Sigmoid colon (tissue), 4 donors: ENCODE results near the gene TBL1XR1.

Experiments
- CTCF ChIP-seq, 4 experiments: fragments of 450-650 bp in 3 of 4; fragments of 200-600 bp in 1 of 4; IDR thresholded peaks; one replicate each; pipeline ENCODE4 v1.5.1; 2016 to 2019; ENCODE audit warnings: antibody characterized with exemption in 4 of 4, mild to moderate bottlenecking in 3 of 4, moderate library complexity in 2 of 4
- EP300 ChIP-seq, 4 donors: sonication (generic); formaldehyde crosslinking; IDR thresholded peaks; one replicate each; pipeline ENCODE4 v1.6.1; 2017; ENCODE audit warnings: antibody characterized with exemption in 4 of 4
- POLR2A ChIP-seq, 2 donors: fragments of 450-650 bp; IDR thresholded peaks; one replicate each; pipeline ENCODE4 v1.6.1; 2016; ENCODE audit warnings: antibody characterized with exemption in 2 of 2, mild to moderate bottlenecking in 2 of 2, moderate library complexity in 2 of 2
- POLR2AphosphoS5 ChIP-seq, 4 donors: sonication (generic); formaldehyde crosslinking; IDR thresholded peaks; one replicate each; pipeline ENCODE4 v1.6.1; 2017; ENCODE audit warnings: antibody characterized with exemption in 4 of 4

- no peak for TF ChIP-seq CTCF (IDR thresholded peaks at IDR 0.05)
- no peak for TF ChIP-seq POLR2A (IDR thresholded peaks at IDR 0.05)
- TF ChIP-seq POLR2AphosphoS5 (IDR thresholded peaks at IDR 0.05), result peak in 1 of 4 donors; percentile 28
- TF ChIP-seq EP300 (IDR thresholded peaks at IDR 0.05), result no peak
These were observed 63.1 kb downstream of the TBL1XR1 start for GRCh38 chr3:177133860-177134815.
